HepG2 (cell line): Measurements from ENCODE around the gene SLC25A23. TPM values are rescaled to one million over a fixed set of nuclear protein-coding genes. Genes with fewer than 3 reads are reported as not detected.
A peak's percentile ranks its signal among the peaks of the same experiment; 100 is the strongest.

Experiments used
- AFF4 ChIP-seq: sonication (generic); formaldehyde crosslinking; IDR thresholded peaks from 2 replicates; pipeline ENCODE4 v1.4.0; 2020; ENCODE audit warnings: missing genetic modification reagents
- AHR ChIP-seq: IDR thresholded peaks from 2 replicates; pipeline ENCODE4 v1.6.1; 2018; ENCODE audit warnings: missing genetic modification reagents, missing compliant biosample characterization
- ARID2 ChIP-seq: sonication (generic); formaldehyde crosslinking; IDR thresholded peaks from 2 replicates; pipeline ENCODE4 v1.8.1; 2022; ENCODE audit warnings: mild to moderate bottlenecking, missing genetic modification reagents, borderline replicate concordance
- BORCS8-MEF2B ChIP-seq: sonication (generic); formaldehyde crosslinking; IDR thresholded peaks from 2 replicates; pipeline ENCODE4 v1.8.0; 2022; ENCODE audit warnings: mild to moderate bottlenecking, missing genetic modification reagents
- GATA4 ChIP-seq: sonication (generic); IDR thresholded peaks from 2 replicates; pipeline ENCODE4 v1.6.1; 2016; ENCODE audit warnings: antibody characterized with exemption, low read depth, borderline replicate concordance
- HNF1B ChIP-seq: sonication (generic); formaldehyde crosslinking; IDR thresholded peaks from 2 replicates; pipeline ENCODE4 v1.5.1; 2020; ENCODE audit warnings: mild to moderate bottlenecking, moderate library complexity, missing genetic modification reagents
- HOXA3 ChIP-seq: sonication (generic); formaldehyde crosslinking; IDR thresholded peaks from 2 replicates; pipeline ENCODE4 v1.5.0; 2020; ENCODE audit warnings: missing genetic modification reagents
- IRF9 ChIP-seq: sonication (generic); formaldehyde crosslinking; IDR thresholded peaks from 2 replicates; pipeline ENCODE4 v1.8.0; 2022; ENCODE audit warnings: missing genetic modification reagents, mild to moderate bottlenecking, borderline replicate concordance
- SNAI1 ChIP-seq: sonication (generic); formaldehyde crosslinking; IDR thresholded peaks from 2 replicates; pipeline ENCODE4 v1.5.0; 2020; ENCODE audit warnings: mild to moderate bottlenecking, missing genetic modification reagents, borderline replicate concordance
- SSRP1 ChIP-seq: IDR thresholded peaks from 2 replicates; pipeline ENCODE4 v1.6.1; 2016; ENCODE audit warnings: control low read depth
- TFDP2 ChIP-seq: sonication (generic); formaldehyde crosslinking; IDR thresholded peaks from 2 replicates; pipeline ENCODE4 v1.4.0; 2020; ENCODE audit warnings: missing genetic modification reagents
- ZBTB26 ChIP-seq: IDR thresholded peaks from 2 replicates; pipeline ENCODE4 v1.6.1; 2016; ENCODE audit warnings: missing compliant biosample characterization, missing genetic modification reagents, borderline replicate concordance
- ZFX ChIP-seq: sonication (generic); formaldehyde crosslinking; IDR thresholded peaks from 2 replicates; pipeline ENCODE4 v1.4.0; 2020; ENCODE audit warnings: mild to moderate bottlenecking, low read depth, missing genetic modification reagents, moderate library complexity
- ZNF136 ChIP-seq: sonication (generic); formaldehyde crosslinking; IDR thresholded peaks from 2 replicates; pipeline ENCODE4 v1.8.1; 2022; ENCODE audit warnings: low read depth, mild to moderate bottlenecking, moderate library complexity, missing genetic modification reagents
- ZNF326 ChIP-seq: sonication (generic); formaldehyde crosslinking; IDR thresholded peaks from 2 replicates; pipeline ENCODE4 v1.4.0; 2020; ENCODE audit warnings: missing genetic modification reagents, borderline replicate concordance
- ZNF761 ChIP-seq: sonication (generic); formaldehyde crosslinking; conservative IDR thresholded peaks from 2 replicates; pipeline ENCODE4 v1.4.0; 2020; ENCODE audit warnings: mild to moderate bottlenecking, missing genetic modification reagents
- polyA plus RNA-seq, 8 experiments: library from polyadenylated mRNA; depleted of rRNA in 3 of 8; stranded (reverse) in 7 of 8; unstranded in 1 of 8; fragments of >200 nt; fragmentation: Illumina TruSeq in 4 of 8; extraction: Trizol in 4 of 8; gene quantifications; 2 replicates each; pipeline versions ENCODE4 v1.2.1 to v1.2.3, GENCODE V29; 2011 to 2016; ENCODE audit warnings: low read depth in 4 of 8, missing spikeins in 1 of 8, mixed read lengths in 1 of 8; ENCODE audit not compliant: insufficient read depth in 1 of 8
- total RNA-seq, 5 experiments: library from RNA; depleted of rRNA; stranded (reverse); fragments of >200 nt; fragmentation: Illumina TruSeq; extraction: Trizol; gene quantifications; 2 replicates each; pipeline ENCODE4 v1.2.3, GENCODE V29; 2016; ENCODE audit warnings: low read depth in 1 of 5

Gene SLC25A23
- total and polyA plus RNA-seq, 2 of the 13 experiments (the other 11 are each of a cell fraction or from before 2014, with no cell fraction given): 12.4 to 15.2 TPM

- peak; percentile 42; the same call in 1 of the 2 replicates for TF ChIP-seq IRF9 (CRISPR knock-in tag)
- TF ChIP-seq SNAI1 (CRISPR knock-in tag): peak; percentile 58; the same call in 1 of the 2 replicates
- TF ChIP-seq ARID2 (CRISPR knock-in tag): no peak
- no peak for TF ChIP-seq SSRP1 (CRISPR knock-in tag)
- 0 out of 2 replicates have a peak, but pooled peaks have one; percentile 16 for TF ChIP-seq ZBTB26 (CRISPR knock-in tag)
- 0 out of 2 replicates have a peak, but pooled peaks have one; percentile 22 for TF ChIP-seq TFDP2 (CRISPR knock-in tag)
- no peak for TF ChIP-seq ZNF136 (CRISPR knock-in tag)
- no peak for TF ChIP-seq ZNF326 (CRISPR knock-in tag)
- peak; percentile 97 for TF ChIP-seq HNF1B
- no peak for TF ChIP-seq BORCS8-MEF2B (CRISPR knock-in tag)
- TF ChIP-seq HOXA3 (CRISPR knock-in tag): peak; percentile 58
- TF ChIP-seq GATA4: no peak
- peak; percentile 89 for TF ChIP-seq ZFX
- TF ChIP-seq AHR (CRISPR knock-in tag): no peak
- no peak for TF ChIP-seq ZNF761 (CRISPR knock-in tag)
- TF ChIP-seq AFF4: no peak
Observed at GRCh38 chr19:6464070-6464873, 4.7 kb upstream of the SLC25A23 start, which contains the start of gene CRB3 (continued).
